Measurements from ENCODE around the gene TTC4.

DNA sequence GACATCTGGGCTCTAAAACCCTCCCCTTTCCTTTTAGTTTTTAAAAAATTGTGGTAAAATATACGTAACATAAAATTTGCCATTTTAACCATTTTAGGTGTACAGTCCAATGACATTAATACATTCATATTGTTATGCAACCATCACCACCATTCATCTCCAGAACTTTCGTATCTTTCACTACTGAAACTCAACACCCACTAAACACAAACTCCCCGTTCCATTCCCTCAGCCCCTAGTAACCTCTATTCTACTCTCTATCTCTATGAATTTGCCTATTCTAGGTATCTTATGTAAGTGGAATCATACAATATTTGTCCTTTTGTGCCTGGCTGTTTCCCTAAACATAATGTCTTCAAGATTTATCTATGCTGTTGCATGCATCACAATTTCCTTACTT is 19.4 kb upstream of the TTC4 start:
- TF ChIP-seq, protein P1, sequence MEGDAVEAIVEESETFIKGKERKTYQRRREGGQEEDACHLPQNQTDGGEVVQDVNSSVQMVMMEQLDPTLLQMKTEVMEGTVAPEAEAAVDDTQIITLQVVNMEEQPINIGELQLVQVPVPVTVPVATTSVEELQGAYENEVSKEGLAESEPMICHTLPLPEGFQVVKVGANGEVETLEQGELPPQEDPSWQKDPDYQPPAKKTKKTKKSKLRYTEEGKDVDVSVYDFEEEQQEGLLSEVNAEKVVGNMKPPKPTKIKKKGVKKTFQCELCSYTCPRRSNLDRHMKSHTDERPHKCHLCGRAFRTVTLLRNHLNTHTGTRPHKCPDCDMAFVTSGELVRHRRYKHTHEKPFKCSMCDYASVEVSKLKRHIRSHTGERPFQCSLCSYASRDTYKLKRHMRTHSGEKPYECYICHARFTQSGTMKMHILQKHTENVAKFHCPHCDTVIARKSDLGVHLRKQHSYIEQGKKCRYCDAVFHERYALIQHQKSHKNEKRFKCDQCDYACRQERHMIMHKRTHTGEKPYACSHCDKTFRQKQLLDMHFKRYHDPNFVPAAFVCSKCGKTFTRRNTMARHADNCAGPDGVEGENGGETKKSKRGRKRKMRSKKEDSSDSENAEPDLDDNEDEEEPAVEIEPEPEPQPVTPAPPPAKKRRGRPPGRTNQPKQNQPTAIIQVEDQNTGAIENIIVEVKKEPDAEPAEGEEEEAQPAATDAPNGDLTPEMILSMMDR (IDR thresholded peaks at IDR 0.05): no peak
- no peak for TF ChIP-seq POLR2AphosphoS5 (IDR thresholded peaks at IDR 0.05)
- no peak for TF ChIP-seq POLR2A (IDR thresholded peaks at IDR 0.05)
